Spleen (tissue), 11 donors: ENCODE results near the gene HMCN1. TPM values are rescaled to one million over a fixed set of nuclear protein-coding genes. Genes with fewer than 3 reads are reported as not detected.
A peak's percentile ranks its signal among the peaks of the same experiment; 100 is the strongest.

Experiments used
- DNase-seq: peaks from one replicate; pipeline ENCODE4 v3.0.0-alpha.2; 2020
- H3K27ac ChIP-seq, 8 donors: fragments of 200-600 bp; sonication (generic) in 7 of 8; 1 replicate in 4 of 8; 2 replicates in 4 of 8; pipeline versions ENCODE4 v1.5.0 to v1.8.0; 2016 to 2021; ENCODE audit warnings: inconsistent platforms in 4 of 8, mild to moderate bottlenecking in 4 of 8, moderate library complexity in 1 of 8
- H3K27me3 ChIP-seq, 7 donors: fragments of 200-600 bp; sonication (generic) in 6 of 7; replicated peaks in 1 of 7; 1 replicate in 4 of 7; 2 replicates in 3 of 7; pipeline versions ENCODE4 v1.5.0 to v1.8.0; 2016 to 2021; ENCODE audit warnings: inconsistent platforms in 3 of 7, mild to moderate bottlenecking in 1 of 7
- H3K36me3 ChIP-seq, 6 donors: fragments of 200-600 bp; sonication (generic) in 5 of 6; 1 replicate in 4 of 6; 2 replicates in 2 of 6; pipeline versions ENCODE4 v1.5.0 to v1.8.0; 2016 to 2021; ENCODE audit warnings: inconsistent platforms in 2 of 6
- H3K4me1 ChIP-seq, 6 donors: fragments of 200-600 bp; sonication (generic) in 5 of 6; 1 replicate in 3 of 6; 2 replicates in 3 of 6; pipeline versions ENCODE4 v1.5.0 to v1.8.0; 2016 to 2021; ENCODE audit warnings: inconsistent platforms in 3 of 6
- H3K4me3 ChIP-seq, 8 donors: fragments of 200-600 bp; sonication (generic) in 7 of 8; 1 replicate in 4 of 8; 2 replicates in 4 of 8; pipeline versions ENCODE4 v1.5.0 to v1.8.0; 2016 to 2021; ENCODE audit warnings: inconsistent platforms in 4 of 8, mild to moderate bottlenecking in 4 of 8, moderate library complexity in 2 of 8
- H3K9me3 ChIP-seq, 8 donors: fragments of 200-600 bp; sonication (generic) in 7 of 8; 1 replicate in 4 of 8; 2 replicates in 4 of 8; pipeline versions ENCODE4 v1.5.0 to v1.8.0; 2016 to 2021; ENCODE audit warnings: inconsistent platforms in 4 of 8
- CTCF ChIP-seq, 11 experiments: fragments of 200-600 bp in 7 of 11; fragments of 450-650 bp in 4 of 11; sonication (generic) in 4 of 11; IDR thresholded peaks in 8 of 11; conservative IDR thresholded peaks in 3 of 11; 1 replicate in 7 of 11; 2 replicates in 4 of 11; pipeline versions ENCODE4 v1.4.0 to v1.8.0; 2016 to 2021; ENCODE audit warnings: antibody characterized with exemption in 11 of 11, inconsistent platforms in 4 of 11, mild to moderate bottlenecking in 1 of 11
- POLR2A ChIP-seq, 3 donors: fragments of 450-650 bp; IDR thresholded peaks; one replicate each; pipeline ENCODE4 v1.5.1; 2017; ENCODE audit warnings: antibody characterized with exemption in 3 of 3, mild to moderate bottlenecking in 1 of 3
- POLR2AphosphoS5 ChIP-seq, 3 donors: sonication (generic); formaldehyde crosslinking; IDR thresholded peaks; one replicate each; pipeline ENCODE4 v1.5.1; 2017; ENCODE audit warnings: antibody characterized with exemption in 3 of 3
- WGBS, 5 donors: extraction: QIAGEN DNeasy Blood & Tissue Kit in 3 of 5; methylation state at CpG; one replicate each; pipeline versions ENCODE4 v1.1.5 to v1.1.7; 2013 to 2018; 5-methylcytosine and 5-hydroxymethylcytosine counted together
- intact Hi-C: fragments of 100-400 bp; cut with DNase I; formaldehyde crosslinking; loops from one replicate; pipeline ENCODE4 v1.15.0; 2023; ENCODE audit warnings: low total_unique reads
- polyA plus RNA-seq, 3 donors: library from polyadenylated mRNA; stranded (reverse); fragments of 200-250 nt; gene quantifications; one replicate each; pipeline ENCODE4 v1.2.1, GENCODE V29; 2013
- total RNA-seq, 7 donors: library from RNA; depleted of rRNA in 3 of 7; stranded (reverse); fragments of >200 nt in 3 of 7; fragmentation: NEBNext Ultra II Directional in 4 of 7; extraction: Animal tissue kit (Norgen Biotek cat#: 25700) in 4 of 7; gene quantifications; one replicate each; pipeline versions ENCODE4 v1.1.0 to v1.2.1, GENCODE V29; 2016 to 2021
- donor health status: healthy with polysubstance abuse.
- donor health status: DM: no; HTN: no; CAD: no; lungs with moderate emphysema.
- donor health status: DM: no; HTN: no; CAD: no.
- donor health status: Bipolar disorder and iron deficiency.
- donor health status: healthy.
- donor health status: DM: no; HTN: no; CAD: no.
- donor health status: DM: yes; HTN: yes; CAD: no.

HMCN1 gene
- total and polyA plus RNA-seq, 10 donors = 1.2 to 28.8 (median 19.9) TPM

- Histone ChIP-seq H3K27ac (no peak overlapping the region), H3K9me3 (no peaks in the 10 kb centered on the region), H3K36me3 (peaks cover 0 to 10% (median 0%) of the 10 kb centered on the region in 6 donors), H3K4me3 (no peak overlapping the region), H3K4me1 (no peaks in the 10 kb centered on the region), H3K27me3 (no peaks in the 10 kb centered on the region)
- intact Hi-C loops = no loop called here
- 92 to 98% (median 94%) methylated on average over 3 of the region's 3 CpGs for WGBS, 5 donors
- no peak for TF ChIP-seq POLR2AphosphoS5 (IDR thresholded peaks at IDR 0.05)
- TF ChIP-seq POLR2A (IDR thresholded peaks at IDR 0.05) = no peak
- TF ChIP-seq CTCF (IDR thresholded peaks at IDR 0.05 in 8 of 11, conservative IDR thresholded peaks at IDR 0.05 in 3 of 11) = no peak
- DNase-seq = no peak
Measured at GRCh38 chr1:186125511-186125910, 391.3 kb downstream of the HMCN1 start.

- no peak overlapping the region for H3K4me3 ChIP-seq
- intact Hi-C loops = no loop called here
- H3K27me3 ChIP-seq = no peaks in the 10 kb centered on the region
- no peak overlapping the region for H3K27ac ChIP-seq
- WGBS, 5 donors = 93 to 95% (median 94%) methylated on average over 4 of the region's 4 CpGs
- H3K9me3 ChIP-seq = no peaks in the 10 kb centered on the region
- no peaks in the 10 kb centered on the region for H3K4me1 ChIP-seq
- TF ChIP-seq POLR2A (IDR thresholded peaks at IDR 0.05) = no peak
- TF ChIP-seq CTCF (IDR thresholded peaks at IDR 0.05 in 8 of 11, conservative IDR thresholded peaks at IDR 0.05 in 3 of 11) = no peak
- TF ChIP-seq POLR2AphosphoS5 (IDR thresholded peaks at IDR 0.05) = no peak
- no peak for DNase-seq
- H3K36me3 ChIP-seq = peaks cover 0 to 7% (median 0%) of the 10 kb centered on the region in 6 donors
Measured at GRCh38 chr1:186129758-186130157, 395.6 kb downstream of the HMCN1 start.

GRCh38 chr1:186139115-186139514, 404.9 kb downstream of the HMCN1 start:
- peak overlapping the region in 2 of 8 donors; percentile 5 to 45 for H3K27ac ChIP-seq

GRCh38 chr1:186139701-186140100, 405.5 kb downstream of the HMCN1 start:
- Histone ChIP-seq H3K36me3 (peaks cover 0 to 5% (median 0%) of the 10 kb centered on the region in 6 donors), H3K4me1 (no peaks in the 10 kb centered on the region), H3K27ac (peak overlapping the region in 3 of 8 donors; percentile 5 to 45 (median 5)), H3K27me3 (no peaks in the 10 kb centered on the region), H3K9me3 (no peaks in the 10 kb centered on the region), H3K4me3 (no peak overlapping the region)
- no peak for TF ChIP-seq POLR2AphosphoS5 (IDR thresholded peaks at IDR 0.05)
- TF ChIP-seq CTCF (IDR thresholded peaks at IDR 0.05 in 8 of 11, conservative IDR thresholded peaks at IDR 0.05 in 3 of 11) = no peak
- TF ChIP-seq POLR2A (IDR thresholded peaks at IDR 0.05) = no peak
- WGBS, 5 donors = 62 to 76% (median 71%) methylated on average over 3 of the region's 3 CpGs
- no peak for DNase-seq
- intact Hi-C loops = no loop called here

More at GRCh38 chr1:186139115-186139514, 404.9 kb downstream of the HMCN1 start:
- no peaks in the 10 kb centered on the region for H3K4me1 ChIP-seq
- H3K27me3 ChIP-seq = no peaks in the 10 kb centered on the region
- peaks cover 0 to 5% (median 0%) of the 10 kb centered on the region in 6 donors for H3K36me3 ChIP-seq
- no peak for DNase-seq
- H3K9me3 ChIP-seq = no peaks in the 10 kb centered on the region
- WGBS, 5 donors = 76 to 91% (median 79%) methylated on average over 4 of the region's 4 CpGs
- intact Hi-C loops = no loop called here
- TF ChIP-seq CTCF (IDR thresholded peaks at IDR 0.05 in 8 of 11, conservative IDR thresholded peaks at IDR 0.05 in 3 of 11) = no peak
- TF ChIP-seq POLR2AphosphoS5 (IDR thresholded peaks at IDR 0.05) = no peak
- no peak for TF ChIP-seq POLR2A (IDR thresholded peaks at IDR 0.05)
- no peak overlapping the region for H3K4me3 ChIP-seq
